Pericardium fibroblast (primary cell): ENCODE results near the gene FUS. TPM values are rescaled to one million over a fixed set of nuclear protein-coding genes. Genes with fewer than 3 reads are reported as not detected.

ENCODE experiments used
- total RNA-seq: library from RNA; depleted of rRNA; stranded (reverse); fragments of >200 nt; gene quantifications from 2 replicates; pipeline ENCODE4 v1.2.3, GENCODE V29; 2015

FUS gene
- total RNA-seq = 29.2 and 31.2 TPM in 2 replicates

GRCh38 chr16:31179747-31180459, at the start of gene FUS:
TSS of gene FUS (plus strand) at chr16:31180139. CDS start at chr16:31180215, 76 bp downstream.

GRCh38 chr16:31135535-31136286, 44.2 kb upstream of the FUS start, which contains the start of gene PRSS8:
TSS of gene PRSS8 (minus strand) at chr16:31135727. CDS start at chr16:31135498, 229 bp downstream.

GRCh38 chr16:31149894-31150890, 29.7 kb upstream of the FUS start, which contains the start of gene PRSS36:
TSS of gene PRSS36 (minus strand) at chr16:31150066. CDS start at chr16:31150035, 31 bp downstream.

GRCh38 chr16:31202414-31203375, 22.8 kb downstream of the FUS start, which contains the start of gene PYCARD:
TSS of gene PYCARD (minus strand) at chr16:31202760. CDS start at chr16:31202690, 70 bp downstream.

GRCh38 chr16:31213877-31214707, 34.2 kb downstream of the FUS start, which contains the start of gene TRIM72:
TSS of gene TRIM72 (plus strand) at chr16:31214119. CDS start at chr16:31214739, 620 bp downstream.

GRCh38 chr16:31216422-31217135, 36.6 kb downstream of the FUS start, which contains the start of gene PYDC1:
TSS of gene PYDC1 (minus strand) at chr16:31217135. CDS start at chr16:31217028, 107 bp downstream.

Other genes with a start within 250 kb of the FUS start
- 85.8 and 98.9 TPM in 2 replicates for gene ORAI3, start 231.1 kb upstream of the FUS start, total RNA-seq
- 3.3 and 4.0 TPM in 2 replicates for gene SETD1A, start 222.4 kb upstream of the FUS start, total RNA-seq
- 11.6 and 14.7 TPM in 2 replicates for gene HSD3B7, start 194.9 kb upstream of the FUS start, total RNA-seq
- under 0.01 and 0.94 TPM in 2 replicates for gene STX1B, start 169.5 kb upstream of the FUS start, total RNA-seq
- gene STX4, start 146.6 kb upstream of the FUS start, total RNA-seq = 17.5 and 20.2 TPM in 2 replicates
- 13.5 and 16.9 TPM in 2 replicates for gene ZNF668, start 105.9 kb upstream of the FUS start, total RNA-seq
- gene ZNF646, start 105.7 kb upstream of the FUS start, total RNA-seq = 9.1 and 13.3 TPM in 2 replicates
- gene PRSS53, start 91.2 kb upstream of the FUS start, total RNA-seq = 0.58 and 1.2 TPM in 2 replicates
- 198 and 277 TPM in 2 replicates for gene VKORC1, start 85.3 kb upstream of the FUS start, total RNA-seq
- 51.4 and 68.6 TPM in 2 replicates for gene BCKDK, start 71.8 kb upstream of the FUS start, total RNA-seq
- gene KAT8, start 62.5 kb upstream of the FUS start, total RNA-seq = 30.2 and 33.0 TPM in 2 replicates
- 0.12 and 0.51 TPM in 2 replicates for gene PRSS8, start 44.4 kb upstream of the FUS start, total RNA-seq
- gene PRSS36, start 30.1 kb upstream of the FUS start, total RNA-seq = 0.34 and 1.3 TPM in 2 replicates
- gene PYCARD, start 22.6 kb downstream of the FUS start, total RNA-seq = 50.4 and 57.1 TPM in 2 replicates
- 0.68 TPM in 1 of 2 replicates, not detected in the other for gene TRIM72, start 34.0 kb downstream of the FUS start, total RNA-seq
- not detected in 2 replicates for gene PYDC1, start 37.0 kb downstream of the FUS start, total RNA-seq
- gene ITGAM, start 79.8 kb downstream of the FUS start, total RNA-seq = not detected in 2 replicates
- gene ITGAX, start 175.0 kb downstream of the FUS start, total RNA-seq = under 0.01 TPM in 1 of 2 replicates, not detected in the other
- not detected in 2 replicates for gene ITGAD, start 213.2 kb downstream of the FUS start, total RNA-seq
- gene COX6A2, start 248.2 kb downstream of the FUS start, total RNA-seq = not detected in 2 replicates